MM.1S (cell line): ENCODE data around the gene CRYBB3.

Experiments used
- DNase-seq: peaks from one replicate; pipeline ENCODE4 v3.0.0-alpha.2; 2015
- H2AFZ ChIP-seq: fragments of 300-600 bp; sonication (generic); 2 replicates; pipeline ENCODE4 v1.6.0; 2016; ENCODE audit warnings: antibody characterized with exemption, low read length
- H3F3A ChIP-seq: fragments of 300-600 bp; sonication (generic); 2 replicates; pipeline ENCODE4 v1.6.1; 2016; ENCODE audit warnings: mild to moderate bottlenecking, antibody characterized with exemption, low read length, moderate library complexity, mixed read lengths; ENCODE audit not compliant: insufficient read depth
- H3K27ac ChIP-seq: fragments of 300-600 bp; sonication (generic); 2 replicates; pipeline ENCODE4 v1.5.1; 2016; ENCODE audit warnings: mild to moderate bottlenecking, low read length
- H3K27me3 ChIP-seq: fragments of 300-600 bp; sonication (generic); replicated peaks from 2 replicates; pipeline ENCODE4 v1.6.0; 2016; ENCODE audit warnings: low read length; ENCODE audit not compliant: insufficient read depth
- H3K36me3 ChIP-seq: fragments of 300-600 bp; sonication (generic); replicated peaks from 2 replicates; pipeline ENCODE4 v1.6.1; 2016; ENCODE audit warnings: mild to moderate bottlenecking, low read length, mixed read lengths; ENCODE audit not compliant: insufficient read depth
- H3K4me1 ChIP-seq: fragments of 300-600 bp; sonication (generic); 2 replicates; pipeline ENCODE4 v1.6.1; 2016; ENCODE audit warnings: low read length, mixed read lengths
- H3K4me2 ChIP-seq: fragments of 300-600 bp; sonication (generic); 2 replicates; pipeline ENCODE4 v1.6.0; 2016; ENCODE audit warnings: low read depth, low read length
- H3K4me3 ChIP-seq: fragments of 300-600 bp; sonication (generic); 2 replicates; pipeline ENCODE4 v1.5.1; 2016; ENCODE audit warnings: low read length, mixed read lengths
- H3K79me2 ChIP-seq: fragments of 300-600 bp; sonication (generic); 2 replicates; pipeline ENCODE4 v1.6.1; 2016; ENCODE audit warnings: mixed run types, low read length, mixed read lengths
- H3K9ac ChIP-seq: fragments of 300-600 bp; sonication (generic); 2 replicates; pipeline ENCODE4 v1.6.1; 2016; ENCODE audit warnings: low read length, mixed read lengths
- H3K9me2 ChIP-seq: fragments of 300-600 bp; sonication (generic); replicated peaks from 2 replicates; pipeline ENCODE4 v1.6.1; 2016; ENCODE audit warnings: mild to moderate bottlenecking, low read length, mixed read lengths; ENCODE audit not compliant: insufficient read depth
- H3K9me3 ChIP-seq: fragments of 300-600 bp; sonication (generic); replicated peaks from 2 replicates; pipeline ENCODE4 v1.6.1; 2016; ENCODE audit warnings: mild to moderate bottlenecking, low read length, mixed read lengths; ENCODE audit not compliant: insufficient read depth
- H4K20me1 ChIP-seq: fragments of 300-600 bp; sonication (generic); 2 replicates; pipeline ENCODE4 v1.6.1; 2016; ENCODE audit warnings: mild to moderate bottlenecking, low read length, moderate library complexity, mixed read lengths; ENCODE audit not compliant: insufficient read depth
- EZH2 ChIP-seq: fragments of 300-600 bp; sonication (generic); optimal IDR thresholded peaks from 2 replicates; pipeline ENCODE3; 2017; ENCODE audit warnings: low read depth, mild to moderate bottlenecking, antibody characterized with exemption, low read length, mixed read lengths
- EZH2phosphoT487 ChIP-seq: fragments of 300-600 bp; sonication (generic); IDR thresholded peaks from 2 replicates; pipeline ENCODE4 v1.6.1; 2018; ENCODE audit warnings: antibody characterized with exemption, low read length
- TF ChIP-seq, protein P1 (sequence below): fragments of 300-600 bp; sonication (generic); IDR thresholded peaks from 2 replicates; pipeline ENCODE4 v1.5.1; 2016; ENCODE audit warnings: antibody characterized with exemption, low read length, mixed read lengths

The CRYBB3 gene

DNA sequence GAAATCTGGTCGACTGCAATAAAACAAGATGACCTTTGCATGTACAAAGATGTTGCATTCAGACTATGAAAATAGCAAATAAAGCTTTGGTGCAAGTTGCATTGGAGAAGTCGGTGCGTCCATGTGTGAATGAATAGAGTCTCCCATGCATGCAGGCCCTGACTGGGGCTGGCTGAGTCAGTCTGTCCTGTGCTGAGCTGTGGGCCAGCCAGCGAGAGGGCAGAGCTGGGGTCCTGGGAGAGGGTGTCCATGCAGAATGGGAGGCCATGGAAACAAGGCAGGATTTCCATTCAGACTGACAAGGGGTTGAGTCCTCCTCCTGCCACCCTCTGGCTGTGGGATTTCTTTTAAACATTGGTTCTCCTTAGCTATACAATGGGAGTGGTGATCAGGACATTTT is 2.3 kb upstream of the CRYBB3 start:
- Histone ChIP-seq H3K4me3 (no peak overlapping the region), H3K9me2 (no peaks in the 10 kb centered on the region), H3K4me1 (no peaks in the 10 kb centered on the region), H3F3A (no peaks in the 10 kb centered on the region), H3K9ac (no peak overlapping the region), H3K79me2 (no peaks in the 10 kb centered on the region), H2AFZ (no peak overlapping the region), H3K36me3 (no peaks in the 10 kb centered on the region), H3K4me2 (no peak overlapping the region), H3K27ac (no peak overlapping the region), H3K9me3 (no peaks in the 10 kb centered on the region), H3K27me3 (peaks cover 44% of the 10 kb centered on the region), H4K20me1 (no peaks in the 10 kb centered on the region)
- DNase-seq, result no peak
- no peak for TF ChIP-seq EZH2phosphoT487
- TF ChIP-seq, protein P1, sequence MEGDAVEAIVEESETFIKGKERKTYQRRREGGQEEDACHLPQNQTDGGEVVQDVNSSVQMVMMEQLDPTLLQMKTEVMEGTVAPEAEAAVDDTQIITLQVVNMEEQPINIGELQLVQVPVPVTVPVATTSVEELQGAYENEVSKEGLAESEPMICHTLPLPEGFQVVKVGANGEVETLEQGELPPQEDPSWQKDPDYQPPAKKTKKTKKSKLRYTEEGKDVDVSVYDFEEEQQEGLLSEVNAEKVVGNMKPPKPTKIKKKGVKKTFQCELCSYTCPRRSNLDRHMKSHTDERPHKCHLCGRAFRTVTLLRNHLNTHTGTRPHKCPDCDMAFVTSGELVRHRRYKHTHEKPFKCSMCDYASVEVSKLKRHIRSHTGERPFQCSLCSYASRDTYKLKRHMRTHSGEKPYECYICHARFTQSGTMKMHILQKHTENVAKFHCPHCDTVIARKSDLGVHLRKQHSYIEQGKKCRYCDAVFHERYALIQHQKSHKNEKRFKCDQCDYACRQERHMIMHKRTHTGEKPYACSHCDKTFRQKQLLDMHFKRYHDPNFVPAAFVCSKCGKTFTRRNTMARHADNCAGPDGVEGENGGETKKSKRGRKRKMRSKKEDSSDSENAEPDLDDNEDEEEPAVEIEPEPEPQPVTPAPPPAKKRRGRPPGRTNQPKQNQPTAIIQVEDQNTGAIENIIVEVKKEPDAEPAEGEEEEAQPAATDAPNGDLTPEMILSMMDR, result no peak
- TF ChIP-seq EZH2, result no peak

DNA sequence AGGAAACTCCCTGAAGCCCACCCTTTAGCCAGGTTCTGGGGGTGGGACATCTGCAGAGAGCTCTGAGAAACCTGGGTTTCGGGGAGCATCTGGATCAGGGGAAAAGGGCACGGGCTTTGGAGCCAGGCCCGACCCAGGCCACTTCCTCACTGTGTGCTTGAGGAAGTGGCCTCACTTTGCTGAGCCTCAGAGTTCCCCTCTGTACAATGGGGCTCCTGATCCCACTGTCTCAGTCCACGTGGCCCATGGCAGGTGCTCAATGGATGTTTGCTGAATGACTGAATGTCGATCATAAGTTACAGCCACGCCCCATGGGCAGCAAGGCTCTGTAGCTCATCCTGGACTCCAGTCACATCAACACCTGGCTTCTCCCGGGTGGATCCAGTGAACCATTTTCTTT is 1.3 kb downstream of the CRYBB3 start:
- no peak overlapping the region for H3K4me3 ChIP-seq
- H3K36me3 ChIP-seq, result no peaks in the 10 kb centered on the region
- H3K27ac ChIP-seq, result no peak overlapping the region
- no peak for DNase-seq
- H3F3A ChIP-seq, result no peaks in the 10 kb centered on the region
- peaks cover 60% of the 10 kb centered on the region for H3K27me3 ChIP-seq
- no peak overlapping the region for H2AFZ ChIP-seq
- H3K4me1 ChIP-seq, result no peaks in the 10 kb centered on the region
- no peaks in the 10 kb centered on the region for H4K20me1 ChIP-seq
- H3K9me3 ChIP-seq, result no peaks in the 10 kb centered on the region
- H3K79me2 ChIP-seq, result no peaks in the 10 kb centered on the region
- no peak overlapping the region for H3K9ac ChIP-seq
- H3K9me2 ChIP-seq, result no peaks in the 10 kb centered on the region
- TF ChIP-seq EZH2phosphoT487 (no peak), EZH2 (no peak)
- TF ChIP-seq, protein P1, result no peak
- H3K4me2 ChIP-seq, result no peak overlapping the region

DNA sequence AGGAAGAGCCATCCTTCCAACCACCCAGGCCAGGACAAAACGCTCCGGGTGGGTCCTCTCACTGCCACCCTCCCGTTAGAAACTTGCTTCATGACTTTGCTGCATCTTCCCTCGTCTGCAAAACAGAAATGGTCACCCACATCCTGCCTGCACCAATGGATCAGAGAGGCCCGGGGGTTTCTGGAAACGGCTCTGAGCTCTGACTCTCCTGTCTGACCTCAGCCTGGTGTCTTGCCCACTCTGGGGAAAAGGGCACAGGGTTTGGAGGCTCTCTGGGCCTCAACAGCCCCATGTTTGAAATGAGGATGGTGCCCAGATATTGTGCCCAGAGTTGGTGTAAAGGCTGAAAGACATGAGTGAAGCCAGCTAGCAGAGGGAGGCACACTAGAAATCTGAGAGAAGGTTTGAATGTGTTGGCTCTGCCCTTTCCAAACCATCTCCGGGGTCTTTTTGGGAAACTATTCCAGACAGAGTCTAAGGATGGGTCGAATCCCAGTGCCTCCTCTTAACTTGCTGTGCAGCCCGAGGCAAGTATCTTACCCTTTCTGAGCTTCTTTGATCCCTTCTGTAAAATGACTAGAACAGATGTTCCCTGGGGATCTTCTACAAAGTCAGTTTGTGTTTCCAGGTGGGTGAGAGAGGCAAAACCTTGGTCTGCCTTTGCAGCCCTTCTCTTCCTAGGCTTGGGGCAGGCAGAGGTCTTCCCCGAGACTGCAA is 2.1 kb downstream of the CRYBB3 start:
- Histone ChIP-seq H3K36me3 (no peaks in the 10 kb centered on the region), H3K27ac (no peak overlapping the region), H3K4me3 (no peak overlapping the region), H3K9me2 (no peaks in the 10 kb centered on the region), H4K20me1 (no peaks in the 10 kb centered on the region), H3K27me3 (peaks cover 66% of the 10 kb centered on the region), H3K79me2 (no peaks in the 10 kb centered on the region), H2AFZ (no peak overlapping the region), H3F3A (no peaks in the 10 kb centered on the region), H3K4me1 (no peaks in the 10 kb centered on the region), H3K9ac (no peak overlapping the region), H3K9me3 (no peaks in the 10 kb centered on the region), H3K4me2 (no peak overlapping the region)
- no peak for TF ChIP-seq EZH2phosphoT487
- TF ChIP-seq, protein P1, result no peak
- TF ChIP-seq EZH2, result no peak
- no peak for DNase-seq
